ENCODE measurements around the gene CRLF1.
"Not testable (repeated sequence)": the region's sequence is repeated elsewhere in the genome, so short reads cannot be mapped to it uniquely, and the experiment has no call there.

The CRLF1 gene

DNA sequence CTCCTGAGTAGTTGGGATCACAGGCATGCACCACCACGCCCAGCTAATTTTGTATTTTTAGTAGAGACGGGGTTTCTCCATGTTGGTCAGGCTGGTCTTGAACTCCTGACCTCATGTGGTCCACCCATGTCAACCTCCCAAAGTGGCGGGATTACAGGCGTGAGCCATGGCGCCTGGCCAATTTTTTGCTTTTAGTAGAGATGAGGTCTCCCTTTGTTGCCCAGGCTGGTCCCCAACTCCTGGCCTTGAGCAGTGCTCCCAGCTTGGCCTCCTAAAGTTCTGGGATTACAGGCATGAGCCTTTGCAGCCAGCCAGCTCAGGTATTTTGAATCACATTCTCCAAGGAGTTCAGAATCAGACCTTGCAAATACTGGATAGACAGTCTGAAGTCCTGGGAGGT lies 13.9 kb downstream of the CRLF1 start:
- not testable (repeated sequence) for DNase-seq (ENCODE audit: low read depth)

DNA sequence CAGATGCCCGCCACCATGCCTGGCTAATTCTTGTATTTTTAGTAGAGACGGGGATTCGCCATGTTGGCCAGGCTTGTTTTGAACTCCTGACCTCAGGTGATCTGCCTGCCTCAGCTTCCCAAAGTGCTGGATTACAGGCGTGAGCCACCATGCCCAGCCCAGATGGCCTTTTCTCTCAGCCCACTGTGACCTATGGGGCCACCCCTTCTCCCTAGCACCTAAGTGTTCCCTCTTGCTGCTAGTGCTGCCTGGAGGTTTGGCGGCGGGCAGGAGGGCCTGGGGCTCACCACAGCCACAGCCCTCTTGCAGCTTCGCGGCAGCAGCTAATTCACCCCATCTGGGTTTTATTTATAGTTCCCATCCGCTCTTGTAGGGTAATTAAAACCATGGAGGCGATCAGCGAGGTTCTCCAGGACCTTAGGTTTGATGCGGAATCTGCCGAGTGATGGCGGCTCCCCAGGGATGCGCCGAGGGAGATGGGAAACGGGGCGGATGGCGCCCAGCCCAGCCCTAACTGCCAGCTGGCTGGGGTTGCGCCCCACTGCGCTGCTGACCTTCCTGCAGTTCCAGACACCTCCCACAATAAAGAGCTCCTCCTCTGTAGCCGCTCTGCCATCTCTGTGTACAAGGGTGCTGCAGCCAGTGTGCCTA lies 14.7 kb downstream of the CRLF1 start:
- DNase-seq (ENCODE audit: low read depth) = no peak

DNA sequence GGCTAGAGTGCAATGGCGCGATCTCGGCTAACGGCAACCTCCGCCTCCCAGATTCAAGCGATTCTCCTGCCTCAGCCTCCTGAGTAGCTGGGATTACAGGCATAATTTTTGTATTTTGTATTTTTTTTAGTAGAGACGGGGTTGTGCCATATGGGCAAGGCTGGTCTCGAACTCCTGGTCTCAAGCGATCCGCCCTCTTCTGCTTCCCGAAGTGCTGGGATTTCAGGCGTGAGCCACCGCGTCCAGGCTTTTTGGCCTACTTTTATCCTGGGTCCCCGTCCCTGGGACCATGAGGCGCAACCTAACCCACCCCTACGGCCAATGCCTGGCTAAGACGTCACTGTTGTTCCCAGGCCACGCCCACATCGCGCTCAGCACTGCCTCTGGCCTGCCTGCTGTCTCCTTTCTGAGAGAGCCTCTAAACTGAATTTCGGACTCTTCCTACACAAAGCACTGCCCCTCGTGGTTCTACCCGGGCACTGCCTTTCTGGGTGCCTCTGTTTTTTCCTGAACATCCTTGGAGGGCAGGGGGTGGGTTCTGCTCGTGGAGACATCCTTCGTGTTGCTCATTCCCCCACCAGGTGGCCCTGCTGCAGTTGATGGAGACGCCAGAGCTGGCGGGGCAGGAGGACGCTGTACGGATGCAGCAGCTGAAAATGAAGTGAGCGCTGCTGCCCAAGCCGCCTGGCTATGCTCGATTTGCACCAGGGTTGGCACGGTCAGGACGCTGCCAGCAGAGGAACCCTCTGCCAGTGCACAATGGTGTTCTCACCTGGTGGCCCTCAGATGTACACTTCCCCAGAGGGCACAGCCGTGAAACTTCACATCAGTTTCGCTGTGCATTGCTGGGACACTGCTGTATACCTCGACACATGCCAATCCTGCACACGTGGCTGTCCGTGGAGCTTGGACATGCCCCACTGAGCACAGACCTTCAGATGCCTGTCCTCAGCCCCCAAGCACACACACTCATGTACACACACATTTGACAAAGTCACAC lies 16.0 kb downstream of the CRLF1 start:
- no peak for DNase-seq (ENCODE audit: low read depth)

DNA sequence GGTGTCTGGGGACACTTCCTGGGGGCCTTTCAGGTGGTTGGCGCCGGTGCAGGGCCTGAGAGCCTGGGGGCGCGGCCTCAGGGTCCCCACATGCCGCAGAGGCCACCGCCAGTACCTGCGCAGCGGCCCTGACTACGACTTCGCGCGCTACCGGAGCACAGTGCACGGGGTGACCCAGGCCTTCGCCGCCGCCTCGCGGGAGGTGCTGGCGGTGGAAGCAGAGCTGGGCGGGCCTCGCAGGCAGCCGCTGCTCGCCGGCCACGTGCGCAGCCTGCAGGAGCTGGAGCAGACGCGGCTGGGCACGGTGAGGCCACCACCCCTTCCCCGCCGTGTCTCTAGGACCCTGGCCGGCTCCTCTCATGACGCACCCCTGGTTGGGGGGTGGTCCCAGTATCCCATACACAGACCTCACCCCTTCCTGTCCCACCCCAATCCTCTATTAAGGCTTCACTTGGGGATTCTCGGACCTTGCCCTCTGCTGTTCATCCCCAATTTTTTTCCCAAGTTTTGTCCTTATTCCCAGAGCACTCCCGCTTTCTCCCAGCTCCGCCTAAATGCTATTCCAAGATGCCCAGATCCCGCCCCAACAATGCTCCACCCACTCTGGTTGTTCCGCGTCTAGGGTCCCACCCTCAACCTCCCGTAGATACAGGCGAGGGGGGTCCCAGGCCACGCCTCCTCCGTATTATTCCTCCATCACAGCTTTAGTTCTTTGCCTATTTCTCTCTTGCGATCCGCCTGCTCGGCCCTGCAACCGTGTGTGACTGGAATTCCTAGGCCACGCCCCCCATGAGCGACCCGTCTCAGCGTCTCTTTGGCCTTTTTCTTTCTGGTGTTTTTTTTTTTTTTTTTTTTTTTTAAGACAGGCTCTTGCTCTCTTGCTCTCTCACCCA lies 17.0 kb downstream of the CRLF1 start:
- peak; percentile 54 for DNase-seq (ENCODE audit: low read depth)

DNA sequence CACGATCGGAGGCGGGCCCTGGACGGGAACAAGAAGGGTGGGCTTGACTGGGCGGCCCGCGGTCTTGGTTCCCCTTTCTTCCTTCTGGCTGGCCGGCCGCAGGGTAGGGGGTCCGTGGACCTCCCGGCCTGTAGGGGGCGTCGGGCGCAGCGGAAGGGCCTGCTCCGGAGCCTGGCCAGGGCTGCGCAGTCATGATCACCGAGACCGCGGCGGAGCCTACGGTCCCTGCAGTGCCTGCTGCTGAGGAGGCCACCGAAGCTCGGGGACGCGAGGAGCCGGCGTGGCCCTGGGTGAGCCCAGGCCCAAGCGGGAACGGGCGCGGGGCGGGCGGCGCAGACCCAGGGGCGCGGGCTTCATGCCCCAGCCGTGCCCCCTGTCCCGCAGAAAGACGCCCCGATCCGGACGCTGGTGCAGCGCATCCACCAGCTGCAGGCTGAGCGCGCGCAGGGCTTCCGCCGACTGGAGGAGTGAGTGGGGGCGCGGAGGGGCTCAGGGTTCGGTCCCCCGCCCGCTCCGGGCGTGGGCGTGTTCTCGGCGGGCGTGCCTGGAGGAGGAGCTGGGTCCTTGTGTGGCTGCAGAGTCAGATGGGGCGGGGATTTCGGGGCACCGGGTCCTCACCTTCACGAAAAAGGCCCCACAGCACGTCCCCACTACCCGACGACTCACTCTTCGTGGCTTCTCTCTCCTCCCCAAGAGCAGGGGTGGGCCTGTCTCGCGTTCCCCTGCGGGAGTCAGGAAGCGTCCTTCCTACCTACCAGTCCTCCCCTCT lies 17.8 kb downstream of the CRLF1 start, which contains the start of gene REX1BD:
Gene REX1BD (plus strand): TSS at position 188 of the 769 bp plus-strand sequence. CDS start 4 bp downstream, at position 192.
- DNase-seq (ENCODE audit: low read depth) = peak; percentile 80

DNA sequence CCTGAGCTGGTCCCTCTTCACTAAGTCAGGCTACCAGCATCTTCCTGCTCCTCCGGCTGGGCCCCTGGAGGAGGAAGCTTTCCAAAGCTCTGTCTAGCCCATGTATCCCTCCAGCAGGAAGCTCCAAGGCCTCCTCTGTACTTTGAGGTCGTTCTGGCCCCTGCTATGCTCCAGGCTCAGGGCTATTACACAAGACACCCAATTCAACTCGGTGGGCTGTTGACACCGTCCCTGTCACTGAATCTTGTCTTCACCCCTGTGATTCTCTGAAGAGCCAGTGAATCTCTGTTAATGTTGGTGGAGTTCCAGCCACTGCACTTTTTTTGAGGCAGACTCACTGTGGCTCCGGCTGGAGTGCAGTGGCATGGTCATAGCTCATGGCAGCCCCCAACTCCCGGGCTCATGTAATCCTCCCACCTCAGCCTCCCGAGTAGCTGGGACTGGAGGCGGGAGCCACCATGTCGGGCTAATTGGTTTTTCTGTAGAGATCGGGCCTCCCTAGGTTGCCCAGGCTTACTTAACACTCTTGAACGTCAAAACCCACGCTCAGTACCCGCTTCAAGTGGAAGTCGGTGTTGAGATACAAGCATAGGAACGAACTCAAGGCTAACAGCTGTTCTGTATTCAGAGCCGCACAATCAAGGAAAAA lies 18.5 kb downstream of the CRLF1 start:
- DNase-seq (ENCODE audit: low read depth) = no peak

DNA sequence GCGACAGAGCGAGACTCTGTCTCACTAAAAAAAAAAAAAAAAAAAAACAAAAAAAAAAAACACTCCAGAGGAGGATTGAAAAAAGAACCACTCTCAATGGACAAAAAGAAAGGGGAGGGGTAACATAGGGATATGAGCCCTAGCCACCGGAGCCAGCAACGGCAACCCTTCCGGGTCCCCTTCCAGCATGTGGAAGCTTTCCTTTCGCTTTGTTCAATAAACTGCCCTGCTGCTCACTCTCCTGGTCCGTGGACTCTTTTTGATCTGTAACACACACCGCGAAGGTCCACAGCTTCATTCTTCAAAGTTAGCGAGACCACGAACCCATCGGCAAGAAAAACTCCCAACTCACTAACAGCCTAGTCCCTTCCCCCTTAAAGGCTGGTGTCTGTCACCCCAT lies 19.0 kb downstream of the CRLF1 start:
- DNase-seq (ENCODE audit: low read depth) = no peak

DNA sequence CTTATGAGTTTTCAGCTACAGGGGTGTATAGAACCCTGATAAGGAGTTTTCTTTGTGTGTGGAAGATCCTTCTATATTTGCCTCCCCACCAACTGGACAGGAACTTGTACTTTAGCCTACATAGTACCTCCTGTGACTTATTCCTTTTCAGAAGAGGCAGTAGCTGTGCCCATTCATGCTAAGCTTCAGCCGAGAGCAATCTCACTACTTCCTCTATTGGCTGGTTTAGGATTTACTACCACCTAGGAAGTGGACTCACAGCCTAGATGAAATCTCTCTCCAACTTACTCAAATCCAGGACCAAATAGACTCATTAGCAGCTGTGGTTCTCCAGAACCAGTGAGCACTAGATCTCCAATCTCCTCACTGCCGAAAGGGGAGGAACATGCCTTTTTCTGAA lies 20.3 kb downstream of the CRLF1 start:
- no peak for DNase-seq (ENCODE audit: low read depth)

DNA sequence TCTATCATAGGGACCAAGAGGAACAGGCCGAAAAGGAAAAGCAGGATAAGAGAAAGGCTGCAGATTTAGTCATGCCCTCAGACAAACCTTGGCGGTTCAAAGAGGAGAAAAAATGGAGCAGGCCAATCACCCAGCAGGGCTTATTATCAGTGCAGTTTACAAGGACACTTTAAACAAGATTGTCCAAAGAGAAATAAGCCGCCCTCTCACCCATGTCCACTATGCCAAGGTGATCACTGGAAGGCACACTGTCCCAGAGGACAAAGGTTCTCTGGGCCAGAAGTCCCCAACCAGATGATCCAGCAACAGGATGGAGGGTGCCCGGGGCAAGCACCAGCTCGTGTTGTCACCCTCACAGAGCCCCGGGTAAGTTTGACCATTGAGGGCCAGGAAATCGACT lies 26.3 kb downstream of the CRLF1 start:
- DNase-seq (ENCODE audit: low read depth) = no peak

DNA sequence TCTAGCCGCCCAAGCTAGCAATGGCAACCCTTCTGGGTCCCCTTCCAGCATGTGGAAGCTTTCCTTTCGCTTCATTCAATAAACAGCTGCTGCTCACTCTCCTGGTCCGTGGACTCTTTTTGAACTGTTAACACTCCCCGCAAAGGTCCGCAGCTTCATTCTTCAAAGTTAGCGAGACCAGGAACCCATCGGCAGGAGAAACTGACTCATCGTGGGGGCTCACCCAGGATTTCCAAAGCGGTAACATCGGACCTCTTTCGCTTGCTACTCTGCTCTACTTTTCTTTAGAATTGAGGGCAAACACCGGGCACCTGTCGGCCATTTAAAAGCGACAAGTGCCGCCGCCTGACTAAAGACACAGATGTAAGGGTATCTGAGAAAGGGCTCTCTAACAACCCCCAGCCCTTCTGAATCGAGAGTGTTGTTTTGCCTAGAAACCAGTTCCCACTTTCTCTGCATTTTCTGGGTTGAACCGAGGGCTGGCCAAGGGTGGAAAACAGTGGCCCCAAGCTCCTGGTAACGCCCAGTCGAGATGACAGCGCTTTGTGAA lies 29.2 kb downstream of the CRLF1 start:
- DNase-seq (ENCODE audit: low read depth) = no peak

DNA sequence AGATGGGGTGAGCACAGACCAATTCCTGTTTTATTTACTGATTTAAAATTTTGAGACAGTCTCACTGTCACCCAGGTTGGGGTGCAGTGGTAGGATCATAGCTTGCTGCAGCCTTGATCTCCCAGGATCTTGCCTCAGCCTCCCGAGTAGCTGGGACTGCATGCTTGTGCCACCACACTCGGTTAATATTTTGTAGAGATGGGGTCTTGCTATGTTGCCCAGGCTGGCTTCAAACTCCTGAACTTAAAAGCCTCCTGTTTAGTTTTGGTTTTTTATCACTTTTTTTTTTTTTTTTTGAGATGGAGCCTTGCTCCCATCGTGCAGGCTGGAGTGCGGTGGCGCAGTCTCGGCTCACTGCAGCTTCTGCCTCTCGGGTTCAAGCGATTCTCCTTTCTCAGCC lies 30.2 kb downstream of the CRLF1 start:
- no peak for DNase-seq (ENCODE audit: low read depth)

DNA sequence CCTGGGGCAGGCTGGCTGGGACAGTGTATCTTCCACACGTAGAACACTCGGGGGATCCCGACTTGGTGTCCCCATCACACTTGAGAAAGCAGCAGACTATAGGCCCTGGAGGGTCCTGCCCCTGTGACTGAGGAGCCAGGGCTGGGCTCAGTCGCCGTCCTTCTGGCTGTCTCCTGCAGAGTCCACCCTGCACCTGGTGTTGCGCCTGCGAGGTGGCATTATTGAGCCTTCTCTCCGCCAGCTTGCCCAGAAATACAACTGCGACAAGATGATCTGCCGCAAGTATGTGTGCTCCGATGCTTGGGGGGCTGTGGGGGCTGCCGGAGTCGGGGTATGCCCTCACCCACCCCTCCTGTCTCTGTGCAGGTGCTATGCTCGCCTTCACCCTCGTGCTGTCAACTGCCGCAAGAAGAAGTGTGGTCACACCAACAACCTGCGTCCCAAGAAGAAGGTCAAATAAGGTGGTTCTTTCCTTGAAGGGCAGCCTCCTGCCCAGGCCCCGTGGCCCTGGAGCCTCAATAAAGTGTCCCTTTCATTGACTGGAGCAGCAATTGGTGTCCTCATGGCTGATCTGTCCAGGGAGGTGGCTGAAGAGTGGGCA lies 31.8 kb downstream of the CRLF1 start:
- no peak for DNase-seq (ENCODE audit: low read depth)

DNA sequence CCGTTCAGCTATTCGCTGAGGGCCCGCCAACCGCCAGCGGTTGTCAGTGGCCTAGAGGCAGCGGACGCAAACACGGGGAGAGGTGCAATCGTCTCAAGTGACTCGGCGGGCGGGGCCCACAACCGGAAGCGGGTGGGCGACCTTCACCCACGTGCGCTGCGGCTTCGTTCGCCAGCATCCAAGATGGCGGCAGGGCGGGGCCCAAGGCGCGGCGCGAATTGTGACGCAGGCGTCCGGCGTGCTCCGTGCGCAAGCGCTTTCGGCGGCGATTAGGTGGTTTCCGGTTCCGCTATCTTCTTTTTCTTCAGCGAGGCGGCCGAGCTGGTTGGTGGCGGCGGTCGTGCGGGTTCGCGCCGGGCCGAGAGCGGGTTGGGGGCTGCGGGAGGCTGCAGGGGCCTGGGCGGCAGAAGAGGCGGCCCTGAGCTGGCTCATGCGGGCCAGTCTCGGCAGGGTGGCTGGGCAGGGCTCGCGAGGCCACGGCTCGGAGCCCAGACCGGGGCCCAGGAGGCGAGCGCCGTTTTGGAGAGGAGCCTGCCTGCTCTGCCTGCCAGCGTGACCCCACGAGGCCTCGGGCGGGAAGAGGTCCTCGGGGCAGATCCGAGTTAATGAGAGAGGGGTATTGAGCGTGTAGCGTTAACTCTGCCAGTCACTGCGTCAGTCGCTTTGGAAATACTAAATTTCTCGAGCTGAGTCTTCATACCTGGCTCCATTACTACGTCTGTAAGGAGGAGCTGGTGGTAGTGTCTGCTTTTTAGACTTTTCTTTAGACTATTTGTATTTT lies 34.8 kb downstream of the CRLF1 start, which contains the start of gene UBA52:
Gene UBA52 (plus strand): TSS at position 294 of the 781 bp plus-strand sequence. CDS start 1,444 bp downstream, outside the sequence.
- peak; percentile 98 for DNase-seq (ENCODE audit: low read depth)

DNA sequence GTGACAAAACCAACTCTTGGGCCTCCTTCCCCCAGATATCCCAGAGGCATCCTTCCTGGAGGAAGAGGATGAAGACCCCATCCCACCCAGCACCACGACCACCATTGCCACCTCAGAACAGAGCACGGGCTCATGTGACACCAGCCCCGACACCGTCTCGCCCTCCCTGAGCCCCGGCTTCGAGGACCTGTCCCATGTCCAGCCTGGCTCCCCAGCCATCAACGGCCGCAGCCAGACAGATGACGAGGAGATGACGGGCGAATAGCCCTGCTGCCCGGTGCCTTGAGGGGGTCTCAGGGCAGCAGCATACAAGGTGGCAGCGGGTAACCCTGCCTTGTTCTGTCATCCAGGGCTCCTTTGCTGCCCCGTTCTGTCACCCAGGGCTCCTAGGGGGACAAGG lies 38.2 kb downstream of the CRLF1 start:
- no peak for DNase-seq (ENCODE audit: low read depth)

DNA sequence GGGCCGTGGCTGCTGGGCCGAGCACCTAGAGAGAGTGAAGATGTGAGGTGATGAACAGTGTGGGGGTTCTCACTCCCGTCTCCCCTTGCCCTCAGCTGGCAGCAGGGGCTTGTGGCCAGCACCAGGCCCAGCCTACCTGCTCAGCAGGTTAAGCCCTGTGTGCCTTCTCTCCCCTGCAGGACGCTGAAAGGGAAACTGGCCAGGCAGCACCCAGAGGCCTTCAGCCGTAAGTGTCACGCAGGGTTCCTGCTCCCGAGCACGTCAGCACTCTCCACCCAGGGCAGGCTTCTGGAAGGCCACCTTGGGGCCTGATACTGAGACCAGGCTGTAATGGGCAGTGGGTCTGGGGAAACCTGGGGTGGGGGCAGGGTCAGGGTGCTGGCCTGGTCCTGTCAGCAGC lies 39.6 kb downstream of the CRLF1 start:
- no peak for DNase-seq (ENCODE audit: low read depth)

DNA sequence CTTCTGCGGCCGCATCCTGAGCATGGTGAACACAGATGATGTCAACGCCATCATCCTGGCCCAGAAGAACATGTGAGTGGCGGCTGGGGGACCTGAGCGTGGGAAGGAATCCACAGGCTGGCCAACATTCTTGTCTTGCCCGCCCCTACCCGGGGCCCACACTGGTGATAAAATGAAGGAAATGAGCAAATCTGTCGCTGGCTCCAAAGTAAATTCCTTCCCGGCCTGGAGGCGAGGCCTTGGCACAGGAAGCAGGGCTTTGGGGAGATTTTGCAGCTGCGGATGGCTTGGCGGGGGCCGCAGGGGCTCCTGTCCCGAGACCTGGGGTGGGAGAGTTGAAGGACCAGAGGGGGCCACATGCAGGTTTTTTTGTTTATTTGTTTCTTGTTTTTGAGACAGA lies 44.5 kb downstream of the CRLF1 start:
- no peak for DNase-seq (ENCODE audit: low read depth)

DNA sequence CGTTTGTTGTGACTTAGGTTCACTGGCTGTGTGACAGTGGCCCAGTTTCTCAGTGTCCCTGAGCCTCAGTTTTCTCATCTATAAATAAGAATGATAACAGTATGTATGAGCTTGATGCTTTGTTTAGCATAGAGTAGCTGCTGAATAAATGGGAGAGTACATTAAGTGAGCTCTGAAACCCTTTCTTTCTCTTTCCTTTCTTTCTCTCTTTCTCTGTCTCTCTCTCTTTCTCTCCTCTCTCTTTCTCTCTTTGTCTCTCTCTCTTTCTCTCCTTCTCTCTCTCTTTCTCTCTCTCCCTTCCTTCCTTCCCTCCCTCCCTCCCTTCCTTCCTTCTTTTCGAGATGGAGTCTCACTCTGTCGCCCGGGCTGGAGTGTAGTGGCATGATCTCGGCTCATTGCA lies 46.9 kb downstream of the CRLF1 start:
- no peak for DNase-seq (ENCODE audit: low read depth)

DNA sequence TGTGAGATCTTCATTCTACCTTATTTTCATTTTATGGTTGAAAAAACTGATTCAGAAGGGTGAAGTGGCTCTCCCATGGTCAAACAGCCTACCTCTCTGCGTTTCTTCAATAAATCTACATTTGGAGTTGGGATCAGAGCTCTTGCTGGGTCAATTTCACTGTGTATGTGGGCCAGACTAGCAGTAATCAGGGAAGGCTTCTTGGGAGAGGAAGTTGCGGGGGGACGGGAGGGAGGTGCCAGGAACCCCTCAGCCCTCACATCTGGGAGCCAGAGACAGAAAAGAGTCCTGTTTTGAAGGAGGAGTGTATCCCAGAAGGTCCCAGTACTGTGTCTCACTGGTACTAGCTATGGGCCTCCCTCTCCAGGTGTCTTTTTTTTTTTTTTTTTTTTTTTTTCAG lies 48.0 kb downstream of the CRLF1 start:
- no peak for DNase-seq (ENCODE audit: low read depth)

DNA sequence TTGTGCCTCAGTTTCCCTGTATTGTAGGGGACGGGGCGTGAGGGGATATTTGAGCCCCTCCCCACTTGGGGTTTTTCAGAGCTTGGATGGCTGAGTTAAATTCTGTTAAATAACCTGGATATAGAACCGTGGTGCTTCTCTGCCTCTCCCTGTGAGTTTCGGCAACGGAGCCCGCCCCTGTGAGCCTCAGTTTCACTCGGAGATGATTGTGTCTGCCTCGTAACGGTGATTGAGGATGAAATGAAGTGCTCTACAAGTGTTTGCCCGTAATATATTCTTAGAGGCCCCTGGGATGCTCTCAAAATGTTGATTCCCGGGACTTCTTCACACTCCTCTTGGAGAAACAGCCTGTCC lies 48.4 kb downstream of the CRLF1 start:
- no peak for DNase-seq (ENCODE audit: low read depth)
